Neural cell (in vitro differentiated cells): ENCODE data around the gene CCDC83. TPM values are rescaled to one million over a fixed set of nuclear protein-coding genes. Genes with fewer than 3 reads are reported as not detected.

Experiments
- H2AFZ ChIP-seq: fragments of 200-600, 300-800 bp; sonication (generic), shearing (Covaris generic); 2 replicates; pipeline ENCODE4 v1.6.0; 2014; ENCODE audit warnings: low read depth, mild to moderate bottlenecking, antibody characterized with exemption, low read length, moderate library complexity
- H3F3A ChIP-seq: fragments of 200-600 bp; shearing (Covaris generic); 2 replicates; pipeline ENCODE4 v1.6.1; 2016; ENCODE audit warnings: mild to moderate bottlenecking, moderate library complexity, mixed read lengths, antibody characterized with exemption, low read length; ENCODE audit not compliant: insufficient read depth, poor library complexity, severe bottlenecking
- H3K27ac ChIP-seq: fragments of 200-600, 300-800 bp; sonication (generic), shearing (Covaris generic); 2 replicates; pipeline ENCODE4 v1.5.1; 2014; ENCODE audit warnings: mild to moderate bottlenecking, low read length, moderate library complexity
- H3K27me3 ChIP-seq: fragments of 300-800, 200-600 bp; sonication (generic), shearing (Covaris generic); 2 replicates; pipeline ENCODE4 v1.6.0; 2014; ENCODE audit warnings: mild to moderate bottlenecking, low read depth, low read length, moderate library complexity; ENCODE audit not compliant: insufficient read depth
- H3K36me3 ChIP-seq: fragments of 300-800, 200-600 bp; sonication (generic), shearing (Covaris generic); 2 replicates; pipeline ENCODE4 v1.5.1; 2014; ENCODE audit warnings: mild to moderate bottlenecking, antibody characterized with exemption, low read length, moderate library complexity; ENCODE audit not compliant: insufficient read depth
- H3K4me2 ChIP-seq: fragments of 300-800, 200-600 bp; sonication (generic), shearing (Covaris generic); 2 replicates; pipeline ENCODE4 v1.6.0; 2014; ENCODE audit warnings: mild to moderate bottlenecking, low read length
- H3K4me3 ChIP-seq: fragments of 300-800, 200-600 bp; sonication (generic), shearing (Covaris generic); 2 replicates; pipeline ENCODE4 v1.5.1; 2014; ENCODE audit warnings: mild to moderate bottlenecking, low read length, moderate library complexity
- H3K79me2 ChIP-seq: fragments of 200-600 bp; shearing (Covaris generic); replicated peaks from 2 replicates; pipeline ENCODE4 v1.6.0; 2014; ENCODE audit warnings: mild to moderate bottlenecking, low read length, moderate library complexity; ENCODE audit not compliant: insufficient read depth
- H3K9ac ChIP-seq: fragments of 300-800, 200-600 bp; sonication (generic), shearing (Covaris generic); 2 replicates; pipeline ENCODE4 v1.6.1; 2016; ENCODE audit warnings: mild to moderate bottlenecking, low read length, mixed read lengths
- H3K9me2 ChIP-seq: fragments of 200-600 bp; shearing (Covaris generic); 2 replicates; pipeline ENCODE4 v1.6.1; 2016; ENCODE audit warnings: mild to moderate bottlenecking, low read length, mixed read lengths; ENCODE audit not compliant: insufficient read depth
- H3K9me3 ChIP-seq: fragments of 200-600, 300-800 bp; sonication (generic), shearing (Covaris generic); 2 replicates; pipeline ENCODE4 v1.6.1; 2016; ENCODE audit warnings: mild to moderate bottlenecking, mixed run types, low read length, moderate library complexity, mixed read lengths
- H4K20me1 ChIP-seq: fragments of 200-600 bp; shearing (Covaris generic); 2 replicates; pipeline ENCODE4 v1.6.1; 2016; ENCODE audit warnings: mild to moderate bottlenecking, mixed run types; ENCODE audit not compliant: insufficient read depth
- CTCF ChIP-seq: fragments of 450-650 bp; IDR thresholded peaks from 2 replicates; pipeline ENCODE4 v1.5.1; 2014; ENCODE audit warnings: antibody characterized with exemption, mild to moderate bottlenecking, moderate library complexity; ENCODE audit not compliant: poor library complexity, severe bottlenecking
- EP300 ChIP-seq: fragments of 450-650 bp; conservative IDR thresholded peaks from 2 replicates; pipeline ENCODE4 v1.6.1; 2014; ENCODE audit warnings: antibody characterized with exemption, mild to moderate bottlenecking, moderate library complexity; ENCODE audit not compliant: poor library complexity, severe bottlenecking
- EZH2 ChIP-seq: fragments of 200-600, 300-800 bp; shearing (Covaris generic), sonication (generic); IDR thresholded peaks from 2 replicates; pipeline ENCODE4 v1.6.1; 2014; ENCODE audit warnings: antibody characterized with exemption, low read length, borderline replicate concordance, mild to moderate bottlenecking; ENCODE audit not compliant: insufficient read depth, poor library complexity, severe bottlenecking
- MXI1 ChIP-seq: fragments of 450-650 bp; conservative IDR thresholded peaks from 2 replicates; pipeline ENCODE4 v1.6.1; 2014; ENCODE audit warnings: antibody characterized with exemption, mild to moderate bottlenecking; ENCODE audit not compliant: poor library complexity, severe bottlenecking
- POLR2AphosphoS5 ChIP-seq: IDR thresholded peaks from 2 replicates; pipeline ENCODE4 v1.6.1; 2012
- RAD21 ChIP-seq: fragments of 450-650 bp; conservative IDR thresholded peaks from 2 replicates; pipeline ENCODE4 v1.6.1; 2014; ENCODE audit warnings: antibody characterized with exemption, mild to moderate bottlenecking, moderate library complexity
- REST ChIP-seq: IDR thresholded peaks from 2 replicates; pipeline ENCODE4 v1.6.1; 2012; ENCODE audit warnings: borderline replicate concordance
- SMC3 ChIP-seq: fragments of 450-650 bp; conservative IDR thresholded peaks from 2 replicates; pipeline ENCODE4 v1.6.1; 2014; ENCODE audit warnings: antibody characterized with exemption, mild to moderate bottlenecking, moderate library complexity; ENCODE audit not compliant: poor library complexity
- TAF1 ChIP-seq: IDR thresholded peaks from 2 replicates; pipeline ENCODE4 v1.6.1; 2012; ENCODE audit warnings: low read depth
- polyA plus RNA-seq: library from polyadenylated mRNA; depleted of rRNA; stranded (reverse); fragments of >200 nt; gene quantifications from 2 replicates; pipeline ENCODE4 v1.2.3, GENCODE V29; 2014

Gene CCDC83
- polyA plus RNA-seq, 1 donor from 2014 or later, result not detected

- no peak for TF ChIP-seq MXI1
Observed at GRCh38 chr11:85948884-85949283, 93.7 kb downstream of the CCDC83 start.

DNA sequence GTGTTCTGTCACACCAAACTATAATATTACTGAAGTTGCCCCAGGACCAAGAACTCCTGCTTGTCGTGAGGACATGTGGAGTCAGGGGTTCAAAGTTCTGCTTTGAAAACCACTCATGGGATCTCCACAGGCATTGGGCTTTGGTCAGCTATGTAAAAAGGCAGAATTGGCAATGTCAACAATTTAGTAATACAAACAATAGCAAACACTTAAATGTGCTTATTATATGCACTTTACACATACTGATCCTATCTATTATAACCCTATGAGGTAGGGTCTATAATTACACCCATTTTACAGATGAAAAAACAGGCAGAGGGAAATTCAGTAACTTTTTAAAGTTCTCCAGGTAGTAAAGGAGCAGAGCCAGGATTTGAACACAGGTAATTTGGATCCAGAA lies 94.6 kb downstream of the CCDC83 start:
- Histone ChIP-seq H3K79me2 (no peaks in the 10 kb centered on the region), H3K4me3 (no peak overlapping the region), H3K4me2 (no peak overlapping the region), H3K27ac (no peak overlapping the region), H2AFZ (no peak overlapping the region), H4K20me1 (no peaks in the 10 kb centered on the region), H3K36me3 (peaks cover 10% of the 10 kb centered on the region), H3F3A (no peaks in the 10 kb centered on the region), H3K9ac (no peak overlapping the region), H3K27me3 (no peaks in the 10 kb centered on the region), H3K9me3 (peaks cover 2% of the 10 kb centered on the region), H3K9me2 (no peaks in the 10 kb centered on the region)
- TF ChIP-seq RAD21 (no peak), SMC3 (no peak), REST (no peak), EP300 (no peak), POLR2AphosphoS5 (no peak), TAF1 (no peak), MXI1 (no peak), EZH2 (no peak), CTCF (no peak)

More at GRCh38 chr11:85948884-85949283, 93.7 kb downstream of the CCDC83 start:
- Histone ChIP-seq H3K36me3 (peaks cover 4% of the 10 kb centered on the region), H2AFZ (no peak overlapping the region), H3F3A (no peaks in the 10 kb centered on the region), H3K9me2 (no peaks in the 10 kb centered on the region), H3K9ac (no peak overlapping the region), H4K20me1 (no peaks in the 10 kb centered on the region), H3K4me2 (no peak overlapping the region), H3K27ac (no peak overlapping the region), H3K4me3 (no peak overlapping the region), H3K27me3 (no peaks in the 10 kb centered on the region), H3K9me3 (peaks cover 2% of the 10 kb centered on the region), H3K79me2 (no peaks in the 10 kb centered on the region)
